K562 (cell line): ENCODE data around the gene CSNK1G3.

Experiments
- BCLAF1 ChIP-seq, 2 experiments: fragments of 450-650 bp in 1 of 2; IDR thresholded peaks; 2 replicates each; pipeline ENCODE4 v1.6.1; 2011 to 2017; ENCODE audit warnings: low read depth in 2 of 2, antibody characterized with exemption in 1 of 2, borderline replicate concordance in 1 of 2, low read length in 1 of 2, mild to moderate bottlenecking in 1 of 2, mixed read lengths in 1 of 2; ENCODE audit not compliant: control insufficient read depth in 1 of 2
- ID3 ChIP-seq, 2 experiments: fragments of 250-450 bp in 1 of 2; fragments of 450-650 bp in 1 of 2; sonication (Bioruptor Pico) in 1 of 2; IDR thresholded peaks; 2 replicates each; pipeline versions ENCODE4 v1.6.1 to v1.8.0; 2016 to 2021; ENCODE audit warnings: mild to moderate bottlenecking in 2 of 2, moderate library complexity in 2 of 2, missing compliant biosample characterization in 1 of 2, missing genetic modification characterization in 1 of 2
- L3MBTL2 ChIP-seq: fragments of 450-650 bp; IDR thresholded peaks from 2 replicates; pipeline ENCODE4 v1.6.1; 2016; ENCODE audit warnings: mild to moderate bottlenecking, moderate library complexity
- NFXL1 ChIP-seq: fragments of 450-650 bp; formaldehyde crosslinking; IDR thresholded peaks from 2 replicates; pipeline ENCODE4 v1.4.0; 2021; ENCODE audit warnings: mild to moderate bottlenecking
- NR1H2 ChIP-seq: sonication (generic); formaldehyde crosslinking; IDR thresholded peaks from 2 replicates; pipeline ENCODE4 v1.4.0; 2020; ENCODE audit warnings: mild to moderate bottlenecking, missing genetic modification reagents
- PKNOX1 ChIP-seq: fragments of 450-650 bp; IDR thresholded peaks from 2 replicates; pipeline ENCODE4 v1.6.1; 2016
- PTRF ChIP-seq: fragments of 450-650 bp; IDR thresholded peaks from 2 replicates; pipeline ENCODE4 v1.6.1; 2016; ENCODE audit warnings: mild to moderate bottlenecking, missing genetic modification characterization, missing compliant biosample characterization
- SNRNP70 ChIP-seq: fragments of 200-400 bp; formaldehyde crosslinking; optimal IDR thresholded peaks from 2 replicates; pipeline ENCODE3; 2017; ENCODE audit warnings: low read depth, low read length
- ZNF766 ChIP-seq: fragments of 200-800 bp; sonication (Bioruptor generic); conservative IDR thresholded peaks from 2 replicates; pipeline ENCODE4 v1.6.1; 2016; ENCODE audit warnings: missing genetic modification characterization, missing compliant biosample characterization
- TF ChIP-seq, protein P1 (sequence below), 3 experiments: IDR thresholded peaks in 2 of 3; conservative IDR thresholded peaks in 1 of 3; 2 replicates each; pipeline ENCODE4 v1.5.1; 2011 to 2012; ENCODE audit warnings: low read length in 3 of 3, mild to moderate bottlenecking in 3 of 3, control low read depth in 2 of 3, improper control_type of control experiment in 1 of 3, inconsistent platforms in 1 of 3, low read depth in 1 of 3, mixed read lengths in 1 of 3, moderate library complexity in 1 of 3; ENCODE audit not compliant: insufficient read depth in 2 of 3
- TF ChIP-seq, protein P2 (sequence below): sonication (generic); formaldehyde crosslinking; IDR thresholded peaks from 2 replicates; pipeline ENCODE4 v1.8.0; 2023; ENCODE audit warnings: missing genetic modification reagents, mild to moderate bottlenecking, borderline replicate concordance

DNA sequence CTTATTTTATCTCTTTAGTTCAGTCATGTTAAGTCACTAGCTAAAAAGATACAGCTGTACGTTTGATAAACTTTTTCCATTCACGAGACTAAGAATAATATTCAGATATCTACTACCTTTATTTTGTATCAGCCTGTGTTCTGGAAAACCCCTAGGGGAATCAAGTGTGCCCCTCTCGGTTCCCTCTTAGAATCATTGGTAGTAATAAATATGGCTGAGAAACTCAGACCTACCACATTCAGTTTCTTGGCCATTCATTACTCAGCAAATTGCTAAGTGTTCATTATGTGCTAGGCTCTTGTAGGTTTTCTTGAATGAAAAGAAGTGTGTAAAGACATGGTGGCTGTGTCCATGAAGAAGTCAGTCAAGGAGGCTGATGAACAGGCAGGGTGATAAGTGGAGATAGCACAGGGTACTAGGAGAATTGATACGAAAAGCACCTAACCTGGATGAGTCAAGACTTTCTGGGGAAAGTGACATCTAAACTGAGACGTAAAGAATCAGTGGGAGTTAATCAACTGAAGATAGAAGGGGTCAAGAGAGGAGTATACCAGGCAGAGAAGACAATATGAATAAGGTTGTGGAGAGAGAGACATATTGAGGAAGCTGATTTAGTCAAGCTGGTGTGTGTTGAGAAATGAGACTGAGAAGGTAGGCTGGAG, 86.2 kb downstream of the CSNK1G3 start:
- TF ChIP-seq, protein P1, sequence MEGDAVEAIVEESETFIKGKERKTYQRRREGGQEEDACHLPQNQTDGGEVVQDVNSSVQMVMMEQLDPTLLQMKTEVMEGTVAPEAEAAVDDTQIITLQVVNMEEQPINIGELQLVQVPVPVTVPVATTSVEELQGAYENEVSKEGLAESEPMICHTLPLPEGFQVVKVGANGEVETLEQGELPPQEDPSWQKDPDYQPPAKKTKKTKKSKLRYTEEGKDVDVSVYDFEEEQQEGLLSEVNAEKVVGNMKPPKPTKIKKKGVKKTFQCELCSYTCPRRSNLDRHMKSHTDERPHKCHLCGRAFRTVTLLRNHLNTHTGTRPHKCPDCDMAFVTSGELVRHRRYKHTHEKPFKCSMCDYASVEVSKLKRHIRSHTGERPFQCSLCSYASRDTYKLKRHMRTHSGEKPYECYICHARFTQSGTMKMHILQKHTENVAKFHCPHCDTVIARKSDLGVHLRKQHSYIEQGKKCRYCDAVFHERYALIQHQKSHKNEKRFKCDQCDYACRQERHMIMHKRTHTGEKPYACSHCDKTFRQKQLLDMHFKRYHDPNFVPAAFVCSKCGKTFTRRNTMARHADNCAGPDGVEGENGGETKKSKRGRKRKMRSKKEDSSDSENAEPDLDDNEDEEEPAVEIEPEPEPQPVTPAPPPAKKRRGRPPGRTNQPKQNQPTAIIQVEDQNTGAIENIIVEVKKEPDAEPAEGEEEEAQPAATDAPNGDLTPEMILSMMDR (IDR thresholded peaks at IDR 0.05 in 2 of 3, conservative IDR thresholded peaks at IDR 0.05 in 1 of 3; ENCODE audit: insufficient read depth in 2 of 3, low read depth in 1 of 3, low read length in 3 of 3) = no peak
- no peak for TF ChIP-seq NFXL1 (CRISPR knock-in tag)
- TF ChIP-seq BCLAF1 (IDR thresholded peaks at IDR 0.05; ENCODE audit: borderline replicate concordance in 1 of 2, control insufficient read depth in 1 of 2, low read depth in 2 of 2, low read length in 1 of 2) = no peak
- no peak for TF ChIP-seq PTRF
- TF ChIP-seq, protein P2, sequence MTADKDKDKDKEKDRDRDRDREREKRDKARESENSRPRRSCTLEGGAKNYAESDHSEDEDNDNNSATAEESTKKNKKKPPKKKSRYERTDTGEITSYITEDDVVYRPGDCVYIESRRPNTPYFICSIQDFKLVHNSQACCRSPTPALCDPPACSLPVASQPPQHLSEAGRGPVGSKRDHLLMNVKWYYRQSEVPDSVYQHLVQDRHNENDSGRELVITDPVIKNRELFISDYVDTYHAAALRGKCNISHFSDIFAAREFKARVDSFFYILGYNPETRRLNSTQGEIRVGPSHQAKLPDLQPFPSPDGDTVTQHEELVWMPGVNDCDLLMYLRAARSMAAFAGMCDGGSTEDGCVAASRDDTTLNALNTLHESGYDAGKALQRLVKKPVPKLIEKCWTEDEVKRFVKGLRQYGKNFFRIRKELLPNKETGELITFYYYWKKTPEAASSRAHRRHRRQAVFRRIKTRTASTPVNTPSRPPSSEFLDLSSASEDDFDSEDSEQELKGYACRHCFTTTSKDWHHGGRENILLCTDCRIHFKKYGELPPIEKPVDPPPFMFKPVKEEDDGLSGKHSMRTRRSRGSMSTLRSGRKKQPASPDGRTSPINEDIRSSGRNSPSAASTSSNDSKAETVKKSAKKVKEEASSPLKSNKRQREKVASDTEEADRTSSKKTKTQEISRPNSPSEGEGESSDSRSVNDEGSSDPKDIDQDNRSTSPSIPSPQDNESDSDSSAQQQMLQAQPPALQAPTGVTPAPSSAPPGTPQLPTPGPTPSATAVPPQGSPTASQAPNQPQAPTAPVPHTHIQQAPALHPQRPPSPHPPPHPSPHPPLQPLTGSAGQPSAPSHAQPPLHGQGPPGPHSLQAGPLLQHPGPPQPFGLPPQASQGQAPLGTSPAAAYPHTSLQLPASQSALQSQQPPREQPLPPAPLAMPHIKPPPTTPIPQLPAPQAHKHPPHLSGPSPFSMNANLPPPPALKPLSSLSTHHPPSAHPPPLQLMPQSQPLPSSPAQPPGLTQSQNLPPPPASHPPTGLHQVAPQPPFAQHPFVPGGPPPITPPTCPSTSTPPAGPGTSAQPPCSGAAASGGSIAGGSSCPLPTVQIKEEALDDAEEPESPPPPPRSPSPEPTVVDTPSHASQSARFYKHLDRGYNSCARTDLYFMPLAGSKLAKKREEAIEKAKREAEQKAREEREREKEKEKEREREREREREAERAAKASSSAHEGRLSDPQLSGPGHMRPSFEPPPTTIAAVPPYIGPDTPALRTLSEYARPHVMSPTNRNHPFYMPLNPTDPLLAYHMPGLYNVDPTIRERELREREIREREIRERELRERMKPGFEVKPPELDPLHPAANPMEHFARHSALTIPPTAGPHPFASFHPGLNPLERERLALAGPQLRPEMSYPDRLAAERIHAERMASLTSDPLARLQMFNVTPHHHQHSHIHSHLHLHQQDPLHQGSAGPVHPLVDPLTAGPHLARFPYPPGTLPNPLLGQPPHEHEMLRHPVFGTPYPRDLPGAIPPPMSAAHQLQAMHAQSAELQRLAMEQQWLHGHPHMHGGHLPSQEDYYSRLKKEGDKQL (CRISPR knock-in tag) = no peak
- no peak for TF ChIP-seq L3MBTL2
- TF ChIP-seq ZNF766 (CRISPR knock-in tag) = no peak
- no peak for TF ChIP-seq NR1H2 (CRISPR knock-in tag)
- no peak for TF ChIP-seq ID3 (CRISPR knock-in tag; IDR thresholded peaks at IDR 0.05)
- no peak for TF ChIP-seq ID3 (tag; IDR thresholded peaks at IDR 0.05)
- TF ChIP-seq SNRNP70 = no peak
- TF ChIP-seq PKNOX1 = no peak
